GM23338 (cell line): Measurements from ENCODE around the gene MAN2A2. TPM values are rescaled to one million over a fixed set of nuclear protein-coding genes. Genes with fewer than 3 reads are reported as not detected.

Source experiments
- ATAC-seq: fragments of 200-7000 bp; cut with Tn5 transposase; 3 replicates; pipeline ENCODE4 v1.9.1; 2020
- DNase-seq: peaks from one replicate; pipeline ENCODE4 v3.0.0-alpha.2; 2015; ENCODE audit warnings: low spot score
- H2AFZ ChIP-seq: fragments of 200-600 bp; sonication (generic); 2 replicates; pipeline ENCODE4 v1.8.0; 2016; ENCODE audit warnings: antibody characterized with exemption, mild to moderate bottlenecking, moderate library complexity
- H3F3A ChIP-seq: fragments of 200-600 bp; sonication (generic); replicated peaks from 2 replicates; pipeline ENCODE4 v1.8.0; 2017; ENCODE audit warnings: antibody characterized with exemption, mixed run types, low read depth
- H3K27ac ChIP-seq: fragments of 200-600 bp; sonication (generic); 2 replicates; pipeline ENCODE4 v1.6.1; 2016; ENCODE audit warnings: low read depth
- H3K27me3 ChIP-seq: fragments of 200-600 bp; sonication (generic); 2 replicates; pipeline ENCODE4 v1.8.0; 2016; ENCODE audit warnings: mild to moderate bottlenecking, mixed run types, moderate library complexity; ENCODE audit not compliant: insufficient read depth
- H3K36me3 ChIP-seq: fragments of 200-600 bp; sonication (generic); 2 replicates; pipeline ENCODE4 v1.8.0; 2016; ENCODE audit warnings: mild to moderate bottlenecking; ENCODE audit not compliant: insufficient read depth
- H3K4me1 ChIP-seq: fragments of 200-600 bp; sonication (generic); 2 replicates; pipeline ENCODE4 v1.8.0; 2016; ENCODE audit warnings: mild to moderate bottlenecking, moderate library complexity; ENCODE audit not compliant: insufficient read depth
- H3K4me2 ChIP-seq: fragments of 200-600 bp; sonication (generic); 2 replicates; pipeline ENCODE4 v1.7.1; 2017; ENCODE audit warnings: mixed run types
- H3K4me3 ChIP-seq: fragments of 200-600 bp; sonication (generic); 2 replicates; pipeline ENCODE4 v1.6.1; 2016; ENCODE audit warnings: mixed run types
- H3K79me2 ChIP-seq: fragments of 200-600 bp; sonication (generic); replicated peaks from 2 replicates; pipeline ENCODE4 v1.8.0; 2017; ENCODE audit warnings: mild to moderate bottlenecking; ENCODE audit not compliant: insufficient read depth
- H3K9me2 ChIP-seq: fragments of 200-600 bp; sonication (generic); 2 replicates; pipeline ENCODE4 v1.8.0; 2017; ENCODE audit not compliant: insufficient read depth
- H4K20me1 ChIP-seq: fragments of 200-600 bp; sonication (generic); replicated peaks from 2 replicates; pipeline ENCODE4 v1.8.0; 2017; ENCODE audit warnings: mild to moderate bottlenecking; ENCODE audit not compliant: insufficient read depth
- H3K27ac Mint-ChIP-seq: 2 replicates; pipeline ENCODE4 v1.8.0; 2020; ENCODE audit warnings: inconsistent platforms, mild to moderate bottlenecking, moderate library complexity, mixed read lengths
- H3K27me3 Mint-ChIP-seq: 3 replicates; pipeline ENCODE4 v1.8.0; 2022; ENCODE audit warnings: low read depth, mild to moderate bottlenecking, moderate library complexity, mixed read lengths, inconsistent platforms; ENCODE audit not compliant: insufficient read depth, poor library complexity
- H3K36me3 Mint-ChIP-seq: 3 replicates; pipeline ENCODE4 v1.8.0; 2021; ENCODE audit warnings: low read depth, mild to moderate bottlenecking, inconsistent platforms, moderate library complexity, mixed read lengths
- H3K4me1 Mint-ChIP-seq: 3 replicates; pipeline ENCODE4 v1.8.0; 2020; ENCODE audit warnings: mild to moderate bottlenecking, inconsistent platforms, mixed read lengths
- H3K4me3 Mint-ChIP-seq: 3 replicates; pipeline ENCODE4 v1.8.0; 2021; ENCODE audit warnings: moderate library complexity, mild to moderate bottlenecking, inconsistent platforms, mixed read lengths
- H3K9me3 Mint-ChIP-seq: 3 replicates; pipeline ENCODE4 v1.8.0; 2020; ENCODE audit warnings: moderate library complexity, mild to moderate bottlenecking, inconsistent platforms, mixed read lengths
- CREB1 ChIP-seq: fragments of 250-450 bp; sonication (Bioruptor Pico); IDR thresholded peaks from 2 replicates; pipeline ENCODE4 v1.5.0; 2020; ENCODE audit warnings: low read depth, mild to moderate bottlenecking, moderate library complexity
- CTCF ChIP-seq, 2 experiments: fragments of 200-600 bp in 1 of 2; sonication (generic) in 1 of 2; conservative IDR thresholded peaks; 2 replicates each; pipeline versions ENCODE4 v1.5.1 to v1.6.1; 2016 to 2017; ENCODE audit warnings: antibody characterized with exemption in 2 of 2, low read depth in 2 of 2, mild to moderate bottlenecking in 2 of 2, moderate library complexity in 1 of 2
- ETS1 ChIP-seq: IDR thresholded peaks from 2 replicates; pipeline ENCODE4 v1.6.1; 2016; ENCODE audit warnings: antibody characterized with exemption
- EZH2 ChIP-seq: fragments of 200-600 bp; sonication (generic); IDR thresholded peaks from one replicate; pipeline ENCODE4 v1.8.0; 2017; ENCODE audit warnings: antibody characterized with exemption, mild to moderate bottlenecking, low read depth; ENCODE audit not compliant: unreplicated experiment
- EZH2phosphoT487 ChIP-seq: fragments of 200-600 bp; sonication (generic); IDR thresholded peaks from one replicate; pipeline ENCODE4 v1.8.1; 2018; ENCODE audit warnings: antibody characterized with exemption; ENCODE audit not compliant: unreplicated experiment
- JUNB ChIP-seq: IDR thresholded peaks from one replicate; pipeline ENCODE4 v1.6.1; 2016; ENCODE audit warnings: antibody characterized with exemption; ENCODE audit not compliant: unreplicated experiment
- NANOG ChIP-seq: IDR thresholded peaks from 2 replicates; pipeline ENCODE4 v1.6.1; 2016; ENCODE audit warnings: antibody characterized with exemption, borderline replicate concordance
- POLR2AphosphoS5 ChIP-seq: IDR thresholded peaks from 2 replicates; pipeline ENCODE4 v1.6.1; 2016; ENCODE audit warnings: antibody characterized with exemption, low read depth
- REST ChIP-seq: IDR thresholded peaks from one replicate; pipeline ENCODE4 v1.6.1; 2018; ENCODE audit warnings: antibody characterized with exemption; ENCODE audit not compliant: unreplicated experiment
- STAT1 ChIP-seq: IDR thresholded peaks from one replicate; pipeline ENCODE4 v1.6.1; 2016; ENCODE audit warnings: antibody characterized with exemption; ENCODE audit not compliant: unreplicated experiment
- ZNF114 ChIP-seq: fragments of 250-450 bp; sonication (Bioruptor Pico); IDR thresholded peaks from 2 replicates; pipeline ENCODE4 v1.5.0; 2020; ENCODE audit warnings: mild to moderate bottlenecking, moderate library complexity
- ZNF331 ChIP-seq: fragments of 250-450 bp; sonication (Bioruptor Pico); IDR thresholded peaks from 2 replicates; pipeline ENCODE4 v1.5.0; 2020; ENCODE audit warnings: low read depth, mild to moderate bottlenecking, moderate library complexity
- ZNF462 ChIP-seq: fragments of 250-450 bp; sonication (Bioruptor Pico); IDR thresholded peaks from 2 replicates; pipeline ENCODE4 v1.5.0; 2020; ENCODE audit warnings: mild to moderate bottlenecking, moderate library complexity
- polyA plus RNA-seq: library from polyadenylated mRNA; unstranded; fragments of >200 nt; fragmentation: Nextera tagmentation; extraction: Ambion mirVana; gene quantifications from 2 replicates; pipeline ENCODE4 v1.2.1, GENCODE V29; 2016
- total RNA-seq: library from RNA; depleted of rRNA; stranded (reverse); fragments of >200 nt; shearing (Covaris generic); gene quantifications from 2 replicates; pipeline ENCODE4 v1.2.3, GENCODE V29; 2014

The MAN2A2 gene
- total and polyA plus RNA-seq, 2 experiments from 2014 or later, result 8.2 to 17.1 TPM

GRCh38 chr15:90887037-90887481 lies 16.0 kb upstream of the MAN2A2 start:
- H3K4me1 Mint-ChIP-seq, result peaks cover 22% of the 10 kb centered on the region
- Histone ChIP-seq H3K36me3 (no peaks in the 10 kb centered on the region), H3K4me3 (no peak overlapping the region), H3K27me3 (no peaks in the 10 kb centered on the region), H3K4me1 (peaks cover 13% of the 10 kb centered on the region), H4K20me1 (no peaks in the 10 kb centered on the region), H2AFZ (no peak overlapping the region), H3F3A (0 out of 2 replicates have a peak, but pooled peaks cover 5% of the 10 kb centered on the region), H3K4me2 (no peak overlapping the region), H3K27ac (no peak overlapping the region), H3K9me2 (no peaks in the 10 kb centered on the region), H3K79me2 (no peaks in the 10 kb centered on the region)
- H3K27ac Mint-ChIP-seq, result no peak overlapping the region
- peaks cover 2% of the 10 kb centered on the region; the same call in 1 of the 3 replicates for H3K36me3 Mint-ChIP-seq
- DNase-seq (no peak), ATAC-seq (no peak)
- peaks cover 12% of the 10 kb centered on the region for H3K27me3 Mint-ChIP-seq
- no peak for TF ChIP-seq ZNF331 (CRISPR knock-in tag)
- TF ChIP-seq POLR2AphosphoS5, result no peak
- TF ChIP-seq REST, result no peak
- no peak for TF ChIP-seq CTCF (conservative IDR thresholded peaks at IDR 0.05; ENCODE audit: low read depth in 2 of 2)
- TF ChIP-seq JUNB, result no peak
- no peak for TF ChIP-seq CREB1 (CRISPR knock-in tag)
- no peak for TF ChIP-seq ETS1
- TF ChIP-seq STAT1, result no peak
- no peak for TF ChIP-seq ZNF114 (CRISPR knock-in tag)
- TF ChIP-seq ZNF462 (CRISPR knock-in tag), result no peak
- TF ChIP-seq EZH2, result no peak
- TF ChIP-seq EZH2phosphoT487, result no peak
- TF ChIP-seq NANOG, result no peak
- no peaks in the 10 kb centered on the region for H3K9me3 Mint-ChIP-seq
- no peak overlapping the region for H3K4me3 Mint-ChIP-seq
